ENCODE results near the gene NAP1L4. TPM values are rescaled to one million over a fixed set of nuclear protein-coding genes. Genes with fewer than 3 reads are reported as not detected.

The NAP1L4 gene
- total RNA-seq, 2 experiments from 2014 or later, result 262 to 285 TPM

- Histone ChIP-seq H3K9me3 (ENCODE audit: control insufficient read depth in 1 of 2, insufficient read depth in 1 of 2, low read length in 2 of 2) (no peaks in the 10 kb centered on the region), H3K36me3 (ENCODE audit: insufficient read depth, low read length) (no peaks in the 10 kb centered on the region), H3K27ac (ENCODE audit: low read depth in 1 of 2, low read length in 2 of 2) (no peak overlapping the region), H3K4me1 (ENCODE audit: insufficient read depth, low read length) (peaks cover 17% of the 10 kb centered on the region), H3K4me3 (ENCODE audit: low read length) (no peak overlapping the region), H3K27me3 (ENCODE audit: control insufficient read depth in 1 of 2, insufficient read depth in 2 of 2, low read length in 2 of 2) (no peaks in the 10 kb centered on the region)
- no peak for DNase-seq
- ChIA-PET CTCF (interaction anchor here (1.1 kb wide), 1 partner anchor 22 kb away, joined by 4 read pairs; no protein-coding TSS in a partner anchor), POLR2A (no interaction called here)
- no peak for TF ChIP-seq CTCF (IDR thresholded peaks at IDR 0.05)
- Mint-ChIP-seq H3K27ac (no peak overlapping the region), H3K27me3 (no peaks in the 10 kb centered on the region), H3K9me3 (no peaks in the 10 kb centered on the region), H3K4me1 (ENCODE audit: low read depth) (peaks cover 12% of the 10 kb centered on the region), H3K4me3 (peak overlapping the region; percentile 25), H3K36me3 (ENCODE audit: low read depth) (no peaks in the 10 kb centered on the region)
- intact Hi-C loops (cut with DNase I, micrococcal nuclease), result no loop called here
- peak; percentile 29 for ATAC-seq (ENCODE audit: poor library complexity)
Observed at GRCh38 chr11:2913776-2914175, 78.4 kb downstream of the NAP1L4 start.

GRCh38 chr11:2913019-2913431 is 79.1 kb downstream of the NAP1L4 start:
- Histone ChIP-seq H3K27ac (ENCODE audit: low read depth in 1 of 2, low read length in 2 of 2) (no peak overlapping the region), H3K27me3 (ENCODE audit: control insufficient read depth in 1 of 2, insufficient read depth in 2 of 2, low read length in 2 of 2) (no peaks in the 10 kb centered on the region), H3K9me3 (ENCODE audit: control insufficient read depth in 1 of 2, insufficient read depth in 1 of 2, low read length in 2 of 2) (no peaks in the 10 kb centered on the region), H3K4me3 (ENCODE audit: low read length) (no peak overlapping the region), H3K4me1 (ENCODE audit: insufficient read depth, low read length) (peaks cover 17% of the 10 kb centered on the region), H3K36me3 (ENCODE audit: insufficient read depth, low read length) (no peaks in the 10 kb centered on the region)
- Mint-ChIP-seq H3K4me3 (no peak overlapping the region), H3K9me3 (no peaks in the 10 kb centered on the region), H3K27me3 (no peaks in the 10 kb centered on the region), H3K36me3 (ENCODE audit: low read depth) (no peaks in the 10 kb centered on the region), H3K27ac (no peak overlapping the region), H3K4me1 (ENCODE audit: low read depth) (peaks cover 12% of the 10 kb centered on the region)
- DNase-seq (no peak), ATAC-seq (ENCODE audit: poor library complexity) (no peak)
- POLR2A ChIA-PET, result no interaction called here
- intact Hi-C loops (cut with DNase I, micrococcal nuclease), result no loop called here
- no peak for TF ChIP-seq CTCF (IDR thresholded peaks at IDR 0.05)
- CTCF ChIA-PET, result interaction anchor here (1.1 kb wide), 1 partner anchor 21 kb away, joined by 4 read pairs; no protein-coding TSS in a partner anchor

- ChIA-PET CTCF (no interaction called here), POLR2A (no interaction called here)
- Mint-ChIP-seq H3K36me3 (ENCODE audit: low read depth) (no peaks in the 10 kb centered on the region), H3K4me3 (no peak overlapping the region), H3K9me3 (no peaks in the 10 kb centered on the region), H3K27ac (no peak overlapping the region), H3K27me3 (no peaks in the 10 kb centered on the region), H3K4me1 (ENCODE audit: low read depth) (peaks cover 12% of the 10 kb centered on the region)
- no peak for TF ChIP-seq CTCF (IDR thresholded peaks at IDR 0.05)
- Histone ChIP-seq H3K9me3 (ENCODE audit: control insufficient read depth in 1 of 2, insufficient read depth in 1 of 2, low read length in 2 of 2) (no peaks in the 10 kb centered on the region), H3K27ac (ENCODE audit: low read depth in 1 of 2, low read length in 2 of 2) (no peak overlapping the region), H3K36me3 (ENCODE audit: insufficient read depth, low read length) (no peaks in the 10 kb centered on the region), H3K27me3 (ENCODE audit: control insufficient read depth in 1 of 2, insufficient read depth in 2 of 2, low read length in 2 of 2) (no peaks in the 10 kb centered on the region), H3K4me3 (ENCODE audit: low read length) (no peak overlapping the region), H3K4me1 (ENCODE audit: insufficient read depth, low read length) (peaks cover 17% of the 10 kb centered on the region)
- intact Hi-C loops (cut with DNase I, micrococcal nuclease), result no loop called here
- DNase-seq (peak in 3 of 14 experiments; percentile 31 to 51 (median 38)), ATAC-seq (ENCODE audit: poor library complexity) (no peak)
Observed at GRCh38 chr11:2912498-2912897, 79.6 kb downstream of the NAP1L4 start.
